NCI-H2171 treated with DMSO at 0.1 percent for 48 hours (cell line): Measurements from ENCODE around the gene HSD3B2.

Experiments used
- DNase-seq: peaks from one replicate; lab custom pipeline; 2025; lab: John Stamatoyannopoulos, UW

Gene HSD3B2

DNA sequence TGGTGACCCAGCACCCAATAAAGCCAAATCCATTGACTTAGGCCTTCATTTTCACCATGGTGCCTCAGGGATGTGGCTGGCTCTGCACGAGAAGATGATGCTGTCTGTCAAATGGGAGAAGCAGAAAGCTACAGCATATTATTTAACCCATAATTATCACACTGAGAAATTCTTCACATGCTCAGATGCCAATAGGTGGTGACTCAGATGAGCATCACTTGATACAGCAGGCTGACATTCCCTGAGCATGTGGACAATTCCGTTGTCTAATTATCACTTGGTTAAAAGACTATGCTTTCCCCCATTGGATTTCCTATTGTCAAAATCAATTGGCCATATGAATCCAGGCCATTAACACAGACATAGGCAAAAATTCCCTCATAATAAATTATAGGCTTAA, 48.0 kb downstream of the HSD3B2 start:
- no peak for DNase-seq

DNA sequence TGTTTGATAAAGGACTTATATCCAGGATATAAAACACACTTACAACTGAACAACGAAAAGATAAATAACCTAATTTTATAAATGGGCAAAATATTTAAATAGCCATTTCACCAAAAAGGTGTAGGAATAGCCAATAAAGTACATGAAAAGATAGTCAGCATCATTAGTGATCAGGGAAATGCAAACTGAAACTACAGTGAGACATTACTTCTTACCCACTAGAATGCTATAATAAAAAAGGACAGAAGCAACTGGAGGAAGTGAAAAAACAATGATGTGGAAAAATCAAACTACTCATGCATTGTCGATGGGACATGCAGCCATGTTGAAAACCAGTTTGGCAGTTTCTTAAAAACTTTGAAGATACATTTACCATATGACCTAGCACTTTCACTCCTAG, 48.6 kb downstream of the HSD3B2 start:
- no peak for DNase-seq

GRCh38 chr1:119466445-119466844, 51.5 kb downstream of the HSD3B2 start:
- no peak for DNase-seq

GRCh38 chr1:119467219-119467618, 52.3 kb downstream of the HSD3B2 start:
- no peak for DNase-seq

- no peak for DNase-seq
These were observed 53.1 kb downstream of the HSD3B2 start for GRCh38 chr1:119467857-119468668.

- no peak for DNase-seq
These were observed 54.8 kb downstream of the HSD3B2 start for GRCh38 chr1:119469741-119470140.

DNA sequence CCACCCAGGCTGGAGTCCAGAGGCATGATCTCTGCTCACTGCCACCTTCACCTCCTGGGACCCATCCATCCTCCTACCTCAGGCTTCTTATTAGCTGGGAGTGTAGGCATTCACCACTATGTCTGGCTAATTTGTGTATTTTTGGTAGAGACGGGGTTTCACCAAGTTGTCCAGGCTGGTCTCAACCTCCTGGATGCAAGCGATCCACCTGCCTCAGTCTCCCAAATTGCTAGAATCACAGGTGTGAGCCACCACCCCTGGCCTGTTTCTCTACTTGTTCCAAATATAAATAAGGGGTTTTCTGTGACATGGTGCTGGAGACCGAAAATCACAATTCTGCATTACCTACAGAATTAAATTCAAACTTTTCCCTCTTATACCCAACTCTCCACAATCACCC, 55.4 kb downstream of the HSD3B2 start:
- no peak for DNase-seq

DNA sequence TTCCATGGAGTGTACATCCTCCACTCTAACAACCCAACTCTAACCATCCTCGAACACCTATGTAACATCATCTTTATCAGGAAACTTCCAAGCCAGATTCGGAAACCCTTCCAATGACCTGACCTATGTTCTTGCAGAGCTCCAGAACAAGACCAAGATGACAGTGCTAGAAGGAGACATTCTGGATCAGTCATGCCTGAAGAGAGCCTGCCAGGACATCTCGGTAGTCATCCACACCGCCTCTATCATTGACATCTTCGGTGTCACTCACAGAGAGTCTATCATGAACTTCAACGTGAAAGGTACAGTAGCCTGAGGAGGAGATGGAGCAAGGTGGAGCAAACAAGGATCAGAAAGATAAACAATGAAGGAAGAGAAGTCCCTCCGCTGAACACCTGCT, 56.0 kb downstream of the HSD3B2 start:
- no peak for DNase-seq

- DNase-seq, result no peak
These were observed 56.6 kb downstream of the HSD3B2 start for GRCh38 chr1:119471566-119471965.

GRCh38 chr1:119472080-119472818, 57.3 kb downstream of the HSD3B2 start:
- DNase-seq, result no peak
